ENCODE measurements around the gene LILRB3. TPM values are rescaled to one million over a fixed set of nuclear protein-coding genes. Genes with fewer than 3 reads are reported as not detected.
A peak's percentile ranks its signal among the peaks of the same experiment; 100 is the strongest.

Gene LILRB3
- total RNA-seq, 5 donors from 2014 or later (not counting 1 experiment from before 2014, with no cell fraction given), result 0.72 to 2.8 (median 1.1) TPM

- Mint-ChIP-seq H3K4me1 (peaks cover 75 to 80% (median 78%) of the 10 kb centered on the region in 3 donors), H3K36me3 (peaks cover 61% of the 10 kb centered on the region), H3K9me3 (no peaks in the 10 kb centered on the region), H3K27ac (peak overlapping the region in 1 of 2 donors; percentile 16), H3K4me3 (peak overlapping the region; percentile 47 to 99 (median 96)), H3K27me3 (no peaks in the 10 kb centered on the region)
- Histone ChIP-seq H3K4me1 (ENCODE audit: control insufficient read depth in 1 of 2, extremely low read depth in 1 of 2, insufficient read depth in 2 of 2, low read length in 2 of 2) (peaks cover 24 to 75% of the 10 kb centered on the region in 2 experiments), H3K4me3 (ENCODE audit: control insufficient read depth in 1 of 2, extremely low read depth in 1 of 2, low read length in 1 of 2) (no peak overlapping the region), H3K27ac (ENCODE audit: low read length) (no peak overlapping the region), H3K36me3 (ENCODE audit: control insufficient read depth in 2 of 2, extremely low read depth in 1 of 2, insufficient read depth in 1 of 2, low read length in 1 of 2) (peaks cover 19 to 65% of the 10 kb centered on the region in 2 donors), H3K27me3 (replicated peaks in 1 of 2; ENCODE audit: control insufficient read depth in 2 of 2, extremely low read depth in 1 of 2, insufficient read depth in 2 of 2, low read length in 1 of 2) (no peaks in the 10 kb centered on the region), H3K9me3 (no peaks in the 10 kb centered on the region)
- POLR2A ChIA-PET, result no interaction called here
- ATAC-seq (replicated peaks in 1 of 4) (no peak), DNase-seq (no peak)
- CTCF ChIA-PET, result no interaction called here
- 88% methylated on average over 4 of the region's 9 CpGs for WGBS (ENCODE audit: insufficient coverage)
These were observed 19.6 kb downstream of the LILRB3 start for GRCh38 chr19:54203151-54203611.

GRCh38 chr19:54201980-54202379 is 20.8 kb downstream of the LILRB3 start:
- 59% methylated on average over 7 of the region's 13 CpGs for WGBS (ENCODE audit: insufficient coverage)
- POLR2A ChIA-PET, result no interaction called here
- no peaks in the 10 kb centered on the region for H3K27me3 Mint-ChIP-seq

GRCh38 chr19:54201172-54201701 is 21.6 kb downstream of the LILRB3 start:
- peaks cover 12 to 46% of the 10 kb centered on the region in 2 donors for H3K36me3 ChIP-seq (ENCODE audit: control insufficient read depth in 2 of 2, extremely low read depth in 1 of 2, insufficient read depth in 1 of 2, low read length in 1 of 2)
- DNase-seq, result no peak
- H3K27ac ChIP-seq (ENCODE audit: low read length), result peak overlapping the region; percentile 94
- no peaks in the 10 kb centered on the region for H3K9me3 ChIP-seq
- POLR2A ChIA-PET, result interaction anchor here in 1 of 2 donors (0.7 to 1.9 kb wide), 5 partner anchors 11 to 579 kb away, joined by 3 to 18 read pairs (median 8); partner anchors contain the start of genes CNOT3, LENG1, MBOAT7 and MYADM
- peak overlapping the region; percentile 88 to 95 for H3K4me3 ChIP-seq (ENCODE audit: control insufficient read depth in 1 of 2, extremely low read depth in 1 of 2, low read length in 1 of 2)
- H3K4me1 ChIP-seq (ENCODE audit: control insufficient read depth in 1 of 2, extremely low read depth in 1 of 2, insufficient read depth in 2 of 2, low read length in 2 of 2), result peaks cover 24 to 55% of the 10 kb centered on the region in 2 experiments
- Mint-ChIP-seq H3K9me3 (no peaks in the 10 kb centered on the region), H3K36me3 (peaks cover 42% of the 10 kb centered on the region), H3K27me3 (no peaks in the 10 kb centered on the region), H3K4me1 (peaks cover 56 to 61% (median 59%) of the 10 kb centered on the region in 3 donors), H3K27ac (peak overlapping the region; percentile 98), H3K4me3 (peak overlapping the region; percentile 96 to 100 (median 99))
- no peak for ATAC-seq (replicated peaks in 1 of 4)
- CTCF ChIA-PET, result interaction anchor here (0.6 to 1.5 kb wide), 5 partner anchors 10 to 1907 kb away, joined by 3 to 9 read pairs (median 3); partner anchors contain the start of genes CNOT3 (in 1 of the 2), MBOAT7 (in 1 of the 2) and TSEN34 (in 1 of the 2)
- 5% methylated on average over 17 of the region's 28 CpGs for WGBS (ENCODE audit: insufficient coverage)
- no peaks in the 10 kb centered on the region for H3K27me3 ChIP-seq (replicated peaks in 1 of 2; ENCODE audit: control insufficient read depth in 2 of 2, extremely low read depth in 1 of 2, insufficient read depth in 2 of 2, low read length in 1 of 2)

More at GRCh38 chr19:54201980-54202379, 20.8 kb downstream of the LILRB3 start:
- no peaks in the 10 kb centered on the region for H3K9me3 ChIP-seq
- DNase-seq, result no peak
- H3K4me1 ChIP-seq (ENCODE audit: control insufficient read depth in 1 of 2, extremely low read depth in 1 of 2, insufficient read depth in 2 of 2, low read length in 2 of 2), result peaks cover 24 to 63% of the 10 kb centered on the region in 2 experiments
- peaks cover 63 to 68% (median 66%) of the 10 kb centered on the region in 3 donors for H3K4me1 Mint-ChIP-seq
- no peaks in the 10 kb centered on the region for H3K9me3 Mint-ChIP-seq
- ATAC-seq (replicated peaks in 1 of 4), result no peak
- H3K4me3 ChIP-seq (ENCODE audit: control insufficient read depth in 1 of 2, extremely low read depth in 1 of 2, low read length in 1 of 2), result peak overlapping the region in 1 of 2 donors; percentile 88
- H3K27me3 ChIP-seq (replicated peaks in 1 of 2; ENCODE audit: control insufficient read depth in 2 of 2, extremely low read depth in 1 of 2, insufficient read depth in 2 of 2, low read length in 1 of 2), result no peaks in the 10 kb centered on the region
- H3K36me3 Mint-ChIP-seq, result peaks cover 50% of the 10 kb centered on the region
- CTCF ChIA-PET, result no interaction called here
- H3K4me3 Mint-ChIP-seq, result peak overlapping the region; percentile 96 to 100 (median 99)
- peaks cover 19 to 53% of the 10 kb centered on the region in 2 donors for H3K36me3 ChIP-seq (ENCODE audit: control insufficient read depth in 2 of 2, extremely low read depth in 1 of 2, insufficient read depth in 1 of 2, low read length in 1 of 2)
- peak overlapping the region; percentile 94 for H3K27ac ChIP-seq (ENCODE audit: low read length)
- H3K27ac Mint-ChIP-seq, result peak overlapping the region; percentile 82 to 98

- Mint-ChIP-seq H3K27me3 (no peaks in the 10 kb centered on the region), H3K4me1 (peaks cover 39 to 46% (median 43%) of the 10 kb centered on the region in 3 donors), H3K9me3 (no peaks in the 10 kb centered on the region), H3K36me3 (peaks cover 36% of the 10 kb centered on the region), H3K4me3 (peak overlapping the region; percentile 60 to 96 (median 70)), H3K27ac (peak overlapping the region in 1 of 2 donors; percentile 17)
- Histone ChIP-seq H3K4me1 (ENCODE audit: control insufficient read depth in 1 of 2, extremely low read depth in 1 of 2, insufficient read depth in 2 of 2, low read length in 2 of 2) (peaks cover 24 to 40% of the 10 kb centered on the region in 2 experiments), H3K27me3 (replicated peaks in 1 of 2; ENCODE audit: control insufficient read depth in 2 of 2, extremely low read depth in 1 of 2, insufficient read depth in 2 of 2, low read length in 1 of 2) (no peaks in the 10 kb centered on the region), H3K36me3 (ENCODE audit: control insufficient read depth in 2 of 2, extremely low read depth in 1 of 2, insufficient read depth in 1 of 2, low read length in 1 of 2) (peaks cover 4 to 38% of the 10 kb centered on the region in 2 donors), H3K4me3 (ENCODE audit: control insufficient read depth in 1 of 2, extremely low read depth in 1 of 2, low read length in 1 of 2) (no peak overlapping the region), H3K9me3 (no peaks in the 10 kb centered on the region), H3K27ac (ENCODE audit: low read length) (no peak overlapping the region)
- 94% methylated on average over 10 of the region's 16 CpGs for WGBS (ENCODE audit: insufficient coverage)
- DNase-seq, result no peak
- ChIA-PET POLR2A (interaction anchor here in 1 of 2 donors (0.7 to 1.5 kb wide), 3 partner anchors 10 to 62 kb away, joined by 3 to 9 read pairs (median 5); partner anchors contain the start of gene CNOT3), CTCF (no interaction called here)
- no peak for ATAC-seq (replicated peaks in 1 of 4)
These were observed 23.4 kb downstream of the LILRB3 start for GRCh38 chr19:54199401-54199800.

- Histone ChIP-seq H3K4me3 (ENCODE audit: control insufficient read depth in 1 of 2, extremely low read depth in 1 of 2, low read length in 1 of 2) (no peak overlapping the region), H3K36me3 (ENCODE audit: control insufficient read depth in 2 of 2, extremely low read depth in 1 of 2, insufficient read depth in 1 of 2, low read length in 1 of 2) (peaks cover 0 to 32% of the 10 kb centered on the region in 2 donors), H3K27ac (ENCODE audit: low read length) (no peak overlapping the region), H3K4me1 (ENCODE audit: control insufficient read depth in 1 of 2, extremely low read depth in 1 of 2, insufficient read depth in 2 of 2, low read length in 2 of 2) (peaks cover 12 to 23% of the 10 kb centered on the region in 2 experiments), H3K27me3 (replicated peaks in 1 of 2; ENCODE audit: control insufficient read depth in 2 of 2, extremely low read depth in 1 of 2, insufficient read depth in 2 of 2, low read length in 1 of 2) (no peaks in the 10 kb centered on the region), H3K9me3 (no peaks in the 10 kb centered on the region)
- Mint-ChIP-seq H3K4me1 (peaks cover 30 to 39% (median 37%) of the 10 kb centered on the region in 3 donors), H3K4me3 (no peak overlapping the region), H3K27ac (no peak overlapping the region), H3K9me3 (no peaks in the 10 kb centered on the region), H3K27me3 (no peaks in the 10 kb centered on the region), H3K36me3 (peaks cover 24% of the 10 kb centered on the region)
- CTCF ChIA-PET, result no interaction called here
- WGBS (ENCODE audit: insufficient coverage), result 93% methylated on average over 1 of the region's 3 CpGs
- DNase-seq (no peak), ATAC-seq (replicated peaks in 1 of 4) (no peak)
- POLR2A ChIA-PET, result no interaction called here
These were observed 25.7 kb downstream of the LILRB3 start for GRCh38 chr19:54197121-54197520.

- Mint-ChIP-seq H3K27ac (no peak overlapping the region), H3K36me3 (peaks cover 19% of the 10 kb centered on the region), H3K4me1 (peaks cover 30 to 39% (median 37%) of the 10 kb centered on the region in 3 donors), H3K4me3 (no peak overlapping the region), H3K9me3 (no peaks in the 10 kb centered on the region), H3K27me3 (no peaks in the 10 kb centered on the region)
- H3K27me3 ChIP-seq (replicated peaks in 1 of 2; ENCODE audit: control insufficient read depth in 2 of 2, extremely low read depth in 1 of 2, insufficient read depth in 2 of 2, low read length in 1 of 2), result no peaks in the 10 kb centered on the region
- POLR2A ChIA-PET, result no interaction called here
- peaks cover 0 to 28% of the 10 kb centered on the region in 2 donors for H3K36me3 ChIP-seq (ENCODE audit: control insufficient read depth in 2 of 2, extremely low read depth in 1 of 2, insufficient read depth in 1 of 2, low read length in 1 of 2)
- no peak overlapping the region for H3K27ac ChIP-seq (ENCODE audit: low read length)
- peaks cover 12 to 23% of the 10 kb centered on the region in 2 experiments for H3K4me1 ChIP-seq (ENCODE audit: control insufficient read depth in 1 of 2, extremely low read depth in 1 of 2, insufficient read depth in 2 of 2, low read length in 2 of 2)
- 80% methylated on average over 1 of the region's 7 CpGs for WGBS (ENCODE audit: insufficient coverage)
- H3K9me3 ChIP-seq, result no peaks in the 10 kb centered on the region
- no peak for ATAC-seq (replicated peaks in 1 of 4)
- H3K4me3 ChIP-seq (ENCODE audit: control insufficient read depth in 1 of 2, extremely low read depth in 1 of 2, low read length in 1 of 2), result no peak overlapping the region
- DNase-seq, result no peak
- CTCF ChIA-PET, result no interaction called here
These were observed 26.3 kb downstream of the LILRB3 start for GRCh38 chr19:54196536-54196935.

All from T-cell (primary cell).